Measurements from ENCODE around the gene PEDS1. TPM values are rescaled to one million over a fixed set of nuclear protein-coding genes. Genes with fewer than 3 reads are reported as not detected.
A peak's percentile ranks its signal among the peaks of the same experiment; 100 is the strongest.

Gene PEDS1
- total RNA-seq, 2 experiments from 2014 or later: 17.4 to 19.3 TPM

GRCh38 chr20:50193199-50193835 is 39.8 kb upstream of the PEDS1 start:
- Mint-ChIP-seq H3K36me3 (peaks cover 18% of the 10 kb centered on the region), H3K27ac (peak overlapping the region; percentile 99), H3K4me3 (peak overlapping the region; percentile 96), H3K9me3 (no peaks in the 10 kb centered on the region), H3K27me3 (no peaks in the 10 kb centered on the region), H3K4me1 (peaks cover 24% of the 10 kb centered on the region)
- no peak for DNase-seq

DNA sequence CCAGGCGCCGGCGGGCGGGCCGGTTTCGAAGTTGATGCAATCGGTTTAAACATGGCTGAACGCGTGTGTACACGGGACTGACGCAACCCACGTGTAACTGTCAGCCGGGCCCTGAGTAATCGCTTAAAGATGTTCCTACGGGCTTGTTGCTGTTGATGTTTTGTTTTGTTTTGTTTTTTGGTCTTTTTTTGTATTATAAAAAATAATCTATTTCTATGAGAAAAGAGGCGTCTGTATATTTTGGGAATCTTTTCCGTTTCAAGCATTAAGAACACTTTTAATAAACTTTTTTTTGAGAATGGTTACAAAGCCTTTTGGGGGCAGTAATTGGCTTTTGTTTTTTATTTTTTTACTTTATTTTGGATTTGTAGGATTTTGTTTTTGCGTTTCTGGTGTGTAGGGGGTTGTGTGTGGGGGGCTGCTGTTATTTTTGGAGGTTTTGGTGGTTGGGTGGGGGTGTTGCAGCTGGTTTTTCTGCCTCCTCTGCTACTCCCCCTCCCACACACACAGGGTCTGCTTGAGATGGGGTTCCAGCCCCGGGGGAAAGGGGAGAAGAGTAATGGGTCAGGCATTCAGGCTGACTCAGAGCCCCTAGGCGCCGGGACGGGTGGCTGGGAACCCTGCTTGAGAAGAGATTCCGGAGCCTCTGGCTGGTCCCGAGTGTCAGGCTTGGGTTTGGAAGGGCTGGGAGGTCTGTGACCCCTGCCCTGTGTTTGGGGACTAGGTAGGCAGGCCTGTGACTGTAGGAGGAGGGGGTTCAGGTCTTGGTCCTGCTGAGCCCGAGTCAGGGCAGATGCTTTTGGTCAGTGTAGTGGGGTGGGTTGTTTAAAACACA is 39.1 kb upstream of the PEDS1 start:
- Mint-ChIP-seq H3K9me3 (no peaks in the 10 kb centered on the region), H3K4me1 (peaks cover 24% of the 10 kb centered on the region), H3K4me3 (peak overlapping the region; percentile 96), H3K36me3 (peaks cover 18% of the 10 kb centered on the region), H3K27me3 (no peaks in the 10 kb centered on the region), H3K27ac (peak overlapping the region; percentile 99)
- DNase-seq: peak; percentile 87

- no peaks in the 10 kb centered on the region for H3K9me3 Mint-ChIP-seq
- no peaks in the 10 kb centered on the region for H3K27me3 Mint-ChIP-seq
- H3K36me3 Mint-ChIP-seq: peaks cover 18% of the 10 kb centered on the region
- peaks cover 24% of the 10 kb centered on the region for H3K4me1 Mint-ChIP-seq
- DNase-seq: peak; percentile 72
- H3K4me3 Mint-ChIP-seq: peak overlapping the region; percentile 96
- H3K27ac Mint-ChIP-seq: peak overlapping the region; percentile 99
Observed at GRCh38 chr20:50191544-50192363, 38.2 kb upstream of the PEDS1 start.

- Mint-ChIP-seq H3K9me3 (no peaks in the 10 kb centered on the region), H3K4me1 (peaks cover 27% of the 10 kb centered on the region), H3K4me3 (peak overlapping the region; percentile 76), H3K27ac (peak overlapping the region; percentile 80), H3K27me3 (peaks cover 1% of the 10 kb centered on the region), H3K36me3 (peaks cover 18% of the 10 kb centered on the region)
- peak; percentile 69 for DNase-seq
Observed at GRCh38 chr20:50191065-50191543, 37.6 kb upstream of the PEDS1 start.

- peak within 1 kb of the TSS; percentile 81 for H3K4me3 Mint-ChIP-seq
- peaks cover 25% of the 10 kb centered on the region for H3K4me1 Mint-ChIP-seq
- peaks cover 18% of the 10 kb centered on the region for H3K36me3 Mint-ChIP-seq
- H3K27ac Mint-ChIP-seq: peak within 1 kb of the TSS; percentile 91
- peak; percentile 88 for DNase-seq
- no peaks in the 10 kb centered on the region for H3K9me3 Mint-ChIP-seq
- H3K27me3 Mint-ChIP-seq: peaks cover 8% of the 10 kb centered on the region
Observed at GRCh38 chr20:50190251-50191064, 36.9 kb upstream of the PEDS1 start, which contains the start of gene CEBPB. CEBPB (plus strand) TSS chr20:50190830; CDS start chr20:50191034, 204 bp downstream.

GRCh38 chr20:50189681-50190250 is 36.2 kb upstream of the PEDS1 start:
- Mint-ChIP-seq H3K27me3 (peaks cover 14% of the 10 kb centered on the region), H3K9me3 (no peaks in the 10 kb centered on the region), H3K27ac (peak overlapping the region; percentile 59), H3K36me3 (peaks cover 18% of the 10 kb centered on the region), H3K4me1 (peaks cover 22% of the 10 kb centered on the region), H3K4me3 (peak overlapping the region; percentile 22)
- DNase-seq: no peak

GRCh38 chr20:50188879-50189680 is 35.6 kb upstream of the PEDS1 start:
- Mint-ChIP-seq H3K27me3 (peaks cover 16% of the 10 kb centered on the region), H3K36me3 (peaks cover 18% of the 10 kb centered on the region), H3K9me3 (no peaks in the 10 kb centered on the region), H3K4me3 (no peak overlapping the region), H3K27ac (peak overlapping the region; percentile 59), H3K4me1 (peaks cover 16% of the 10 kb centered on the region)
- DNase-seq: no peak

DNA sequence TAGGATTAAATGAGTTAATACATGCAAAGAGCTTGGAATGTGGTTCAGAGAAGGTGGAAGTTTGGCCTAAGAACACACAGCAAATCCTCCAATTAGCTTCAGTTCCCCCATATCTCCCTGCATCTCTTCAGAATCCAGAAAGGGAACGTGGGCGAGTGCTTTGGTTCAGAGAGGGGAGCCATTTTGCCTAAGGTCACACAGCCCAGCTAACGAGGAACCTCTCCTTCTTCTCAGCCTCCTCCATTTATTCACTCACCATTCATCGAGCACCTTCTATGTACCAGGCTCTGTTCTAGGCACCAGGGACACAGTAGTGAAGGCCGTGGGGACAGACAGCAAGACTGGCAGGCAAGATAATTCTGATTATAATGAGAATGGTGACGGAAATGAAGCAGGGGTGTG is 34.8 kb upstream of the PEDS1 start:
- H3K4me1 Mint-ChIP-seq: peaks cover 8% of the 10 kb centered on the region
- H3K4me3 Mint-ChIP-seq: no peak overlapping the region
- H3K9me3 Mint-ChIP-seq: no peaks in the 10 kb centered on the region
- H3K36me3 Mint-ChIP-seq: peaks cover 12% of the 10 kb centered on the region
- peaks cover 20% of the 10 kb centered on the region for H3K27me3 Mint-ChIP-seq
- no peak overlapping the region for H3K27ac Mint-ChIP-seq
- no peak for DNase-seq

DNA sequence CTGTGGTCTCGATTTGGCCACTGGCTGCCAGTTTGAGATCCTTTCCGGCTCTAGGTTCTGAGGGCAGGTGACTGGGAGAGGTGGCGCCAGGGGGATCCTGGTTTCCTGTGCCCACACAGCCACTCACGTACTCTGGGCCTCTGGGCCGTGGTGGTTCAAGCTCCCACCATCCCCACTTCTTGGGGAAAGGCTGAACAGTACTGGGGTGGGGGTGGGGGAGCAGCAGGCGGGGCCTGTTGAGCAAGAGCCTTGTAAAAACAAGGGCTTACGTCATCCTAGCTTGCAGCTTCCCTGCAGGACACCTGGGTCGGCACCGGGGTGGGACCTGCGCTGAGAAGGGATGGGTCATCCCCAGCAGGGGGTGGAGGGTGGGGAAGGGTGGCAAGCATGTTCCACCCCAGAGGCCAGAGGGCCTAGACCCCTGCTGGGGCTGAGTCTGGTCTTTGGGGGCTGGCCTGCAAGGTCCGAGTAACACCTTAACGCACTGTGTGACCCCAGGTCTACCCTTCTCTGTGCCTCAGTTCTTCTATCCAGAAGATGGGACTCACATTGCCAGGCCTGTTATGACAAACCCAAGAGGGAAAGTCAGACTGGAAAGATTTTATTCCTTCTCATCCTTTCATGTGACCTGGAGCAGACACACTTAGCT is 34.0 kb upstream of the PEDS1 start:
- no peaks in the 10 kb centered on the region for H3K9me3 Mint-ChIP-seq
- peaks cover 20% of the 10 kb centered on the region for H3K27me3 Mint-ChIP-seq
- peaks cover 4% of the 10 kb centered on the region for H3K36me3 Mint-ChIP-seq
- no peak overlapping the region for H3K27ac Mint-ChIP-seq
- DNase-seq: no peak
- H3K4me1 Mint-ChIP-seq: peaks cover 4% of the 10 kb centered on the region
- no peak overlapping the region for H3K4me3 Mint-ChIP-seq

DNA sequence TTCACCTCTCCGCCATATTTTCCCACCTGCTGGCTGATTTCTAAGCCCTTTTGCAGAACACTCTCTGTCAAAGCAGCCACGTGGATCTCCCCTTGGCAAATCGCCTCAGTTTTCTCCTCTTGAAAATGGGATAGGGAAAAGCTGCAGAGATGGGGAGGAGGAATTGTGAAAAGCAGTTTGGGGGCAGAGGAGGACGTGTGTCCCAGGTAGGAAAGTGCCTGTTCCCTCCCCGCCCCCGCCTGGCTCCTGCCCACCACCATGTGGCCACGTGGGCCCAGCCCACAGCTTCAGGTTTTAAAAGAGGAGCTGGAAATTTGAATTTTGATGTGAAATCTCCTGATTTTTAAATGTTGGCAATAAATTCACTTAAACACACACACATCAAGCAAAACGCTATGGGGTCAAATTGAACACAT is 33.5 kb upstream of the PEDS1 start:
- no peak overlapping the region for H3K4me3 Mint-ChIP-seq
- no peak overlapping the region for H3K27ac Mint-ChIP-seq
- peaks cover 4% of the 10 kb centered on the region for H3K4me1 Mint-ChIP-seq
- no peaks in the 10 kb centered on the region for H3K9me3 Mint-ChIP-seq
- DNase-seq: no peak
- peaks cover 20% of the 10 kb centered on the region for H3K27me3 Mint-ChIP-seq
- no peaks in the 10 kb centered on the region for H3K36me3 Mint-ChIP-seq

DNA sequence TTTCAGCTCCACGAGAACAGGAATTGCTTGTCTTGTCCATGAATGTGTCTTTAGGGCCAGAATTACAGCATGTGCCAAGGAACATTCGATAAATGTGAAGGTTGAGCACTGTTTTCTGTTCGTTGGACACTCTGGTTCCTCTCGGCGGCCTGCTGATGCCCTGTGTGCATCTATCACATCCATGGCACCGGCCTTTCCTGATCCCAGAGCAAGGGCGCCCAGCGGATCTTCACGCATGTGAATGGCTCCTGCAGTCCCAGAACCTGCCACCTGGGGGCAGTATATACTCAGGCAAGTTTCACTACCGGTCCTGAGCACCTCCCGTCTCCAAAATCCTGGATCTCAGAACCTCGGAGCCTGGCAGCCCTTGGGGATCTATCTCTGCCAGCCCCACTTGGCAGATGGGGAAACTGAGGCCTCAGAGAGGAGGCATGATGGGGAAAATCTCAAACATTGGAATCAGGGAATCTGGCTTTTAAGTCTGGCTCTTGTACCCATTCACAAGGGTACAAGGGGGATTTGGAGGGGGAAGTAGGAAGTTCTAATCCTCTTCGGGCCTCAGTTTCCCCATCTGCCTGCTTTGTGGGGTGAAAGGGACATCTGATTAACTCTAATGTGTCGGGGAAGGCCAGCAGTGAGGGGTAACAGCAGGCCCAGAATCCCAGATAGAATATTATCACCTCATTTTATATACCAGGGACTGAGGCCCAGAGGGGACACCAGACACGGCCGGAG is 32.8 kb upstream of the PEDS1 start:
- no peak overlapping the region for H3K27ac Mint-ChIP-seq

GRCh38 chr20:50185426-50185825 is 31.9 kb upstream of the PEDS1 start:
- H3K4me1 Mint-ChIP-seq: peaks cover 4% of the 10 kb centered on the region
- no peaks in the 10 kb centered on the region for H3K36me3 Mint-ChIP-seq
- H3K9me3 Mint-ChIP-seq: no peaks in the 10 kb centered on the region
- no peak overlapping the region for H3K4me3 Mint-ChIP-seq
- no peak for DNase-seq
- H3K27me3 Mint-ChIP-seq: peaks cover 20% of the 10 kb centered on the region
- H3K27ac Mint-ChIP-seq: no peak overlapping the region

More for the DNA sequence above, 32.8 kb upstream of the PEDS1 start:
- H3K9me3 Mint-ChIP-seq: no peaks in the 10 kb centered on the region
- peaks cover 20% of the 10 kb centered on the region for H3K27me3 Mint-ChIP-seq
- H3K36me3 Mint-ChIP-seq: no peaks in the 10 kb centered on the region
- H3K4me3 Mint-ChIP-seq: no peak overlapping the region
- H3K4me1 Mint-ChIP-seq: peaks cover 4% of the 10 kb centered on the region
- peak; percentile 77 for DNase-seq
